Measurements from ENCODE around the gene NR2F6. TPM values are rescaled to one million over a fixed set of nuclear protein-coding genes. Genes with fewer than 3 reads are reported as not detected.
"Not testable (repeated sequence)": the region's sequence is repeated elsewhere in the genome, so short reads cannot be mapped to it uniquely, and the experiment has no call there.

The NR2F6 gene
- polyA plus RNA-seq, 2 of the 4 experiments (the other 2 are of a cell fraction) = 31.9 to 42.1 TPM

DNA sequence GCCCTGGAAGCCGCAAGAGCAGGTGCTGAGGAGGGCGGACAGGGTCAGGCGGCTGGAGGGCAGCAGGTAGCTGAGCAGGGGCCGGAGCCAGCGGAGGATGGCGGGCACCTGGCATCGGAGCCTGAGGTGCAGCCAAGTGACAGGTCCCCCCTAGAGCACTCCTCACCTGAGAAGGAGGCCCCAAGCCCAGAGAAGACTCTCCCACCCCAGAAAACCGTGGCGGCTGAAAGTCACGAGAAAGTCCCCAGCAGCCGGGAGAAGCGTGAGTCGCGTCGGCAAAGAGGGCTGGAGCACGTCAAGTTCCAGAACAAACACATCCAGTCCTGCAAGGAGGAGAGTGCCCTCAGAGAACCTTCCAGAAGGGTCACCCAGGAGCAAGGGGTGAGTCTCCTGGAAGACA, 51.1 kb downstream of the NR2F6 start:
- no peak for FAIRE-seq
- no peak overlapping the region for H3K27ac ChIP-seq
- WGBS (ENCODE audit: missing lambda C conversion rate) = 95% methylated on average over 16 of the region's 16 CpGs
- no peaks in the 10 kb centered on the region for H3K4me1 ChIP-seq
- TF ChIP-seq ZFP36 (IDR thresholded peaks at IDR 0.05; ENCODE audit: borderline replicate concordance, partially characterized antibody) (no peak), HDAC2 (IDR thresholded peaks at IDR 0.05) (no peak), ESRRA (IDR thresholded peaks at IDR 0.05; ENCODE audit: borderline replicate concordance, low read length) (no peak), CHD2 (IDR thresholded peaks at IDR 0.05; ENCODE audit: low read length, partially characterized antibody) (no peak), NFE2L2 (conservative IDR thresholded peaks at IDR 0.05; ENCODE audit: low read length) (no peak), EHMT2 (IDR thresholded peaks at IDR 0.05; ENCODE audit: low read depth) (no peak)
- H3K4me2 ChIP-seq = no peak overlapping the region
- no peaks in the 10 kb centered on the region for H3K9me3 ChIP-seq
- DNase-seq (ENCODE audit: low read depth in 1 of 2, low spot score in 1 of 2) = no peak
- CTCF ChIA-PET = no interaction called here
- H3K4me3 ChIP-seq = no peak overlapping the region
- POLR2A ChIA-PET = no interaction called here
- no peak for ATAC-seq

DNA sequence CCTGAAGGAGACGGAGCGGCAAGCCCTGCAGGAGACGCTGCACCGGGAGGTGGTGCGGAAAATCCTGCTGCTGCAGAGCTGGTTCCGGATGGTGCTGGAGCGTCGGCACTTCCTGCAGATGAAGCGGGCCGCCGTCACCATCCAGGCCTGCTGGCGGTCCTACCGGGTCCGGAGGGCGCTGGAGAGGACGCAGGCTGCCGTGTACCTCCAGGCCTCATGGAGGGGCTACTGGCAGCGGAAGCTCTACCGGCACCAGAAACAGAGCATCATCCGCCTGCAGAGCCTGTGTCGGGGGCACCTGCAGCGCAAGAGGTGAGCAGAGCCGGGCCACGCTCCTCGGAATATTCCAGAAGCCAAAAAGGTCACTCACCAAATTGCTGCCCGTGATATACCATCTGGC, 53.0 kb downstream of the NR2F6 start:
- H3K4me2 ChIP-seq = no peak overlapping the region
- ATAC-seq (no peak), DNase-seq (ENCODE audit: low read depth in 1 of 2, low spot score in 1 of 2) (no peak), FAIRE-seq (no peak)
- no peak overlapping the region for H3K4me3 ChIP-seq
- POLR2A ChIA-PET = no interaction called here
- H3K9me3 ChIP-seq = no peaks in the 10 kb centered on the region
- H3K27ac ChIP-seq = no peak overlapping the region
- TF ChIP-seq, protein P1, sequence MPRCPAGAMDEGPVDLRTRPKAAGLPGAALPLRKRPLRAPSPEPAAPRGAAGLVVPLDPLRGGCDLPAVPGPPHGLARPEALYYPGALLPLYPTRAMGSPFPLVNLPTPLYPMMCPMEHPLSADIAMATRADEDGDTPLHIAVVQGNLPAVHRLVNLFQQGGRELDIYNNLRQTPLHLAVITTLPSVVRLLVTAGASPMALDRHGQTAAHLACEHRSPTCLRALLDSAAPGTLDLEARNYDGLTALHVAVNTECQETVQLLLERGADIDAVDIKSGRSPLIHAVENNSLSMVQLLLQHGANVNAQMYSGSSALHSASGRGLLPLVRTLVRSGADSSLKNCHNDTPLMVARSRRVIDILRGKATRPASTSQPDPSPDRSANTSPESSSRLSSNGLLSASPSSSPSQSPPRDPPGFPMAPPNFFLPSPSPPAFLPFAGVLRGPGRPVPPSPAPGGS (IDR thresholded peaks at IDR 0.05) = no peak
- no peaks in the 10 kb centered on the region for H3K4me1 ChIP-seq
- WGBS (ENCODE audit: missing lambda C conversion rate) = 100% methylated on average over 4 of the region's 26 CpGs
- CTCF ChIA-PET = no interaction called here

DNA sequence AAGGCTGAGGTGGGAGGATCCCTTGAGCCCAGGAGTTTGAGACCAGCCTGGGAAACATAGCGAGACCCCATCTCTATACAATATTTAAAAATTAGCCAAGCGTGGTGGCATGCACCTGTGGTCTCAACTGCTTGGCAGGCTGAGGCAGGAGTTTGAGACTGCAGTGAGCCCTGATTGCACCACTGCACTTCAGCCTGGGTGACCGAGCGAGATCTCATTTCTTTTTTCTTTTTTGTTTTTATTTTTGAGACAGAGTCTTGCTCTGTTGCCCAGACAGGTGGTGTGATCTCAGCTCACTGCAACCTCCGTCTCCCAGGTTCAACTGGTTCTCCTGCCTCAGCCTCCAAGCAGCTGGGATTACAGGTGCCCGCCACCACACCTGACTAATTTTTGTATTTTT, 54.0 kb downstream of the NR2F6 start:
- 97% methylated on average over 6 of the region's 6 CpGs for WGBS (ENCODE audit: missing lambda C conversion rate)
- FAIRE-seq; H3K4me2 ChIP-seq; H3K9me3 ChIP-seq; H3K4me3 ChIP-seq; CTCF ChIA-PET; DNase-seq (ENCODE audit: low read depth in 1 of 2, low spot score in 1 of 2); ATAC-seq; H3K27ac ChIP-seq; H3K4me1 ChIP-seq: not testable (repeated sequence)
- POLR2A ChIA-PET = interaction anchor here (0.6 kb wide), 1 partner anchor 75 kb away, joined by 3 read pairs; no protein-coding TSS in a partner anchor

DNA sequence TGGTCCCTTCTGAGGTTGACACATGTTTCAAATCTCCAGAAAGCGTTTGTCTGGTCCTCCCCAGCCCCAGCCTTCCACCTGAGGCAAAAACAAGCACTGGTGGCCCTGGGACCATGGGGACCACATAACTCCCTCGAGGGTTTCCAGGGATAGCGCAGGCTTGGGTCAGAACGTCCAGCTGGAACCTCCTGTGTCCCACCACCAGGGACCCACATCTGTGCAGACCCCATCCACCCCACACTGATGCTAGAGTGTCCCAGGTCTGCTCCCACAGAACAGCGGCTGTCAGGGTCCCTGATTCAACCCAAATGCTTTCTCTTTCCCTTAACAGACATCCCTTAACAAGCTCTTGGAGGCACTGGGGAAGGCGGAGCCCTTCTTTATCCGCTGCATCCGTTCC, 60.1 kb downstream of the NR2F6 start:
- POLR2A ChIA-PET = interaction anchor here (0.7 kb wide), 1 partner anchor 370 kb away, joined by 4 read pairs; no protein-coding TSS in a partner anchor
- CTCF ChIA-PET = interaction anchor here (0.6 kb wide), 1 partner anchor 74 kb away, joined by 3 read pairs; no protein-coding TSS in a partner anchor
- Histone ChIP-seq H3K27ac (no peak overlapping the region), H3K9me3 (no peaks in the 10 kb centered on the region), H3K4me1 (no peaks in the 10 kb centered on the region; the same call in 2 of the 3 replicates), H3K4me2 (no peak overlapping the region), H3K4me3 (no peak overlapping the region)
- TF ChIP-seq NPAS2 (CRISPR knock-in tag; IDR thresholded peaks at IDR 0.05; ENCODE audit: borderline replicate concordance) = no peak
- no peak for TF ChIP-seq KDM5A (IDR thresholded peaks at IDR 0.05)
- TF ChIP-seq FOSB (CRISPR knock-in tag; IDR thresholded peaks at IDR 0.05) = no peak
- no peak for TF ChIP-seq BHLHE40 (IDR thresholded peaks at IDR 0.05; ENCODE audit: low read depth, low read length)
- no peak for TF ChIP-seq ESRRA (IDR thresholded peaks at IDR 0.05; ENCODE audit: borderline replicate concordance, low read length)
- TF ChIP-seq EHMT2 (IDR thresholded peaks at IDR 0.05; ENCODE audit: low read depth) = no peak
- no peak for TF ChIP-seq RARB (CRISPR knock-in tag; IDR thresholded peaks at IDR 0.05)
- no peak for TF ChIP-seq FOXS1 (CRISPR knock-in tag; IDR thresholded peaks at IDR 0.05)
- TF ChIP-seq TFCP2L1 (CRISPR knock-in tag; IDR thresholded peaks at IDR 0.05) = no peak
- TF ChIP-seq, protein P2, sequence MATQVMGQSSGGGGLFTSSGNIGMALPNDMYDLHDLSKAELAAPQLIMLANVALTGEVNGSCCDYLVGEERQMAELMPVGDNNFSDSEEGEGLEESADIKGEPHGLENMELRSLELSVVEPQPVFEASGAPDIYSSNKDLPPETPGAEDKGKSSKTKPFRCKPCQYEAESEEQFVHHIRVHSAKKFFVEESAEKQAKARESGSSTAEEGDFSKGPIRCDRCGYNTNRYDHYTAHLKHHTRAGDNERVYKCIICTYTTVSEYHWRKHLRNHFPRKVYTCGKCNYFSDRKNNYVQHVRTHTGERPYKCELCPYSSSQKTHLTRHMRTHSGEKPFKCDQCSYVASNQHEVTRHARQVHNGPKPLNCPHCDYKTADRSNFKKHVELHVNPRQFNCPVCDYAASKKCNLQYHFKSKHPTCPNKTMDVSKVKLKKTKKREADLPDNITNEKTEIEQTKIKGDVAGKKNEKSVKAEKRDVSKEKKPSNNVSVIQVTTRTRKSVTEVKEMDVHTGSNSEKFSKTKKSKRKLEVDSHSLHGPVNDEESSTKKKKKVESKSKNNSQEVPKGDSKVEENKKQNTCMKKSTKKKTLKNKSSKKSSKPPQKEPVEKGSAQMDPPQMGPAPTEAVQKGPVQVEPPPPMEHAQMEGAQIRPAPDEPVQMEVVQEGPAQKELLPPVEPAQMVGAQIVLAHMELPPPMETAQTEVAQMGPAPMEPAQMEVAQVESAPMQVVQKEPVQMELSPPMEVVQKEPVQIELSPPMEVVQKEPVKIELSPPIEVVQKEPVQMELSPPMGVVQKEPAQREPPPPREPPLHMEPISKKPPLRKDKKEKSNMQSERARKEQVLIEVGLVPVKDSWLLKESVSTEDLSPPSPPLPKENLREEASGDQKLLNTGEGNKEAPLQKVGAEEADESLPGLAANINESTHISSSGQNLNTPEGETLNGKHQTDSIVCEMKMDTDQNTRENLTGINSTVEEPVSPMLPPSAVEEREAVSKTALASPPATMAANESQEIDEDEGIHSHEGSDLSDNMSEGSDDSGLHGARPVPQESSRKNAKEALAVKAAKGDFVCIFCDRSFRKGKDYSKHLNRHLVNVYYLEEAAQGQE (IDR thresholded peaks at IDR 0.05) = no peak
- TF ChIP-seq, protein P3, sequence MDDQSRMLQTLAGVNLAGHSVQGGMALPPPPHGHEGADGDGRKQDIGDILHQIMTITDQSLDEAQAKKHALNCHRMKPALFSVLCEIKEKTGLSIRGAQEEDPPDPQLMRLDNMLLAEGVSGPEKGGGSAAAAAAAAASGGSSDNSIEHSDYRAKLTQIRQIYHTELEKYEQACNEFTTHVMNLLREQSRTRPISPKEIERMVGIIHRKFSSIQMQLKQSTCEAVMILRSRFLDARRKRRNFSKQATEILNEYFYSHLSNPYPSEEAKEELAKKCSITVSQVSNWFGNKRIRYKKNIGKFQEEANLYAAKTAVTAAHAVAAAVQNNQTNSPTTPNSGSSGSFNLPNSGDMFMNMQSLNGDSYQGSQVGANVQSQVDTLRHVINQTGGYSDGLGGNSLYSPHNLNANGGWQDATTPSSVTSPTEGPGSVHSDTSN (IDR thresholded peaks at IDR 0.05) = no peak
- no peak for TF ChIP-seq RFX5 (IDR thresholded peaks at IDR 0.05)
- TF ChIP-seq POLR2AphosphoS2 (conservative IDR thresholded peaks at IDR 0.05; ENCODE audit: low read length) = no peak
- TF ChIP-seq, protein P4, sequence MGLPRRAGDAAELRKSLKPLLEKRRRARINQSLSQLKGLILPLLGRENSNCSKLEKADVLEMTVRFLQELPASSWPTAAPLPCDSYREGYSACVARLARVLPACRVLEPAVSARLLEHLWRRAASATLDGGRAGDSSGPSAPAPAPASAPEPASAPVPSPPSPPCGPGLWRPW (IDR thresholded peaks at IDR 0.05) = no peak
- no peak for TF ChIP-seq CEBPB (IDR thresholded peaks at IDR 0.05)
- no peak for TF ChIP-seq HEYL (CRISPR knock-in tag; IDR thresholded peaks at IDR 0.05)
- no peak for TF ChIP-seq RNF2 (IDR thresholded peaks at IDR 0.05; ENCODE audit: borderline replicate concordance, low read depth)
- no peak for TF ChIP-seq ZNF302 (CRISPR knock-in tag; IDR thresholded peaks at IDR 0.05)
- FAIRE-seq (no peak), DNase-seq (ENCODE audit: low read depth in 1 of 2, low spot score in 1 of 2) (no peak), ATAC-seq (no peak)
- WGBS (ENCODE audit: missing lambda C conversion rate) = 87% methylated on average over 8 of the region's 8 CpGs

Data from A549 (cell line).